GM21619 (cell line): Measurements from ENCODE around the gene CEND1.

Source experiments
- ATAC-seq: cut with Tn5 transposase; IDR thresholded peaks from one replicate; pipeline ENCODE4 v1.9.1; 2021; ENCODE audit not compliant: unreplicated experiment

Gene CEND1

DNA sequence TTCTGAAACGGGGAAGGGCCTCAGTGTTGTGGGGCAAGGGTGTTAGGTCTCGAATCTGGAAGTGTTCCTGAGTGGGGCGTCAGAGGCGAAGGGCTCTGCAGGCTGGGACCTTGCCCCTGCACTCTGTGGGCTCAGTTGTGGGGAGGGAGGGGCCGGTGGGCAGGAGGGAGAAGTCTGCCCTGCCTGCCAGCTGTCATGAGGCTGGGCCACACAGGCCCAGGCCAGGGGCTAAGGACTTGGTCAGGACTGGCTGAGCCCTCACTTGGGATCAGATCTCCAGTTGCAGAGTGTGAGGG lies 38.0 kb upstream of the CEND1 start, which contains the start of gene CRACR2B:
TSS of gene CRACR2B (plus strand) at position 23 of the 296 bp plus-strand sequence. CDS start 689 bp downstream, outside the sequence.
- ATAC-seq: no peak

DNA sequence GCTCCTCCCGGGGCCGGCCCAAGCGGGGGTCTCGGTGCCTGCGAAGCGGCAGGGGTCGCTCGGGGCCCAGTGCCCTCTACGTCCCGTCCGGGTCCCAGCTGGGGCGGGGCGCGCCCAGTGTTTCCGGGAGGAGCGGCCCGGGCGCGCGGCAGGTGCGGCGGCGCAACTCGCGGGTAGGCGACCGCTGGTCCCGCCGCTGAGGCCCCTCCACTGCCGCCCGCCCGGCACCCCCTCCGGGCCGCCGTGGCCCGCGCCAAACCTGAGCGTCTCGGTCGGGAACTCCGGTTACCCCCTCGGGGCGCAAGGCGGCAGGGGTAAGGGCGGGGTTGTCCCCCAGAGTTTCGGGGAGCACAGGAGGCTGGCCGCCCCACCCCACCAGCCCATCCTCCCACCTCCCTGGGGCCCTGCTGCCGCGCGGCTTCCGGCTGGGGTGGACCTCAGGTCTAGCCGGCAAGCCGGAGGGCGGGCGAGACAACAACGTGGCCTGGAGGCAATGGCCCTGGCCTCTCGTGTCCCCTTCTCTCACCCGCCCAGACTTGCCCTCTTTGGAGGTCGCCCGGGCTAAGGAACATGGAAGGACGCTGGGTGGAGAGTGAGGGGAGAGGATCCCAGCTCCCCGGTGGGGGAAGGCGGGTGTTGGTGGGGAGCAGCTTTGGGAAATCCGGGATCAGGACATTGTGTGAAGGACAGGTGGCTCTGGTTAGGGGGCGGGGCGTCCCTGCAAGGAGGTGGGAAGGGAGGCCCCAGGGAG lies 37.4 kb upstream of the CEND1 start:
- peak; percentile 39 for ATAC-seq

DNA sequence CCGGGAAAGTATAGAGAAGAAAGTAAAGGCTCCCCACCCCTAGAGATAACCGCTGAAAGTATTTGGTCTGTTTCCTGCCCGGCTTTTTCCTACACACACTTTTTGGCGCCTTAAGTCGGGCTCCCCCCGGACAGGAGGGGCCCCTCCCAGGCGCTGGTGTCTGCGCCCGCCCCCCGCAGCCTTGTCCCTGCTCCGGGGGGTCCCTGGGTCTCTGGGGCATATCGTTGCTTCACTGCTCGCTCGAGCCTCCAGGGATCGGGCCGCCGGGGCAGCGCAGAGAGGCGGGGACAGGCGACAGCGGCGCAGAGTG lies 36.9 kb upstream of the CEND1 start:
- ATAC-seq: no peak

DNA sequence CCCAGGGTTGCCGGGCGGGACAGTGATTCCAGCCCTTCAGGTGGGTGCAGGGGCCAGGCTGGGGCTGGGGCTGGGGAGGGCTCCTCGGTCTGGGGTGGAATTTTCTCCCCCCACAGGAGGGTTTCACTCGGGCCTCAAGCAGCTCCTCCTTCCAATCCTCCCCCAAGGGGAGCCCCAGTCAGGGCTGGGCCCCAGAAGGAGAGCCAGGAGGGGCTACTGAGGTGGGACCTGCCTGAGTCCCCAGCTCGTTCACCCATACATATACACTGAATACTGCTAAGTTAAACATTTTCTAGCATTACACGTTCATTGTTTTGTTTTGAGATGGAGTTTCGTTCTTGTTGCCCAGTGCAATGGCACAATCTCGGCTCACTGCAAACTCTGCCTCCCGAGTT lies 36.3 kb upstream of the CEND1 start:
- ATAC-seq: no peak

DNA sequence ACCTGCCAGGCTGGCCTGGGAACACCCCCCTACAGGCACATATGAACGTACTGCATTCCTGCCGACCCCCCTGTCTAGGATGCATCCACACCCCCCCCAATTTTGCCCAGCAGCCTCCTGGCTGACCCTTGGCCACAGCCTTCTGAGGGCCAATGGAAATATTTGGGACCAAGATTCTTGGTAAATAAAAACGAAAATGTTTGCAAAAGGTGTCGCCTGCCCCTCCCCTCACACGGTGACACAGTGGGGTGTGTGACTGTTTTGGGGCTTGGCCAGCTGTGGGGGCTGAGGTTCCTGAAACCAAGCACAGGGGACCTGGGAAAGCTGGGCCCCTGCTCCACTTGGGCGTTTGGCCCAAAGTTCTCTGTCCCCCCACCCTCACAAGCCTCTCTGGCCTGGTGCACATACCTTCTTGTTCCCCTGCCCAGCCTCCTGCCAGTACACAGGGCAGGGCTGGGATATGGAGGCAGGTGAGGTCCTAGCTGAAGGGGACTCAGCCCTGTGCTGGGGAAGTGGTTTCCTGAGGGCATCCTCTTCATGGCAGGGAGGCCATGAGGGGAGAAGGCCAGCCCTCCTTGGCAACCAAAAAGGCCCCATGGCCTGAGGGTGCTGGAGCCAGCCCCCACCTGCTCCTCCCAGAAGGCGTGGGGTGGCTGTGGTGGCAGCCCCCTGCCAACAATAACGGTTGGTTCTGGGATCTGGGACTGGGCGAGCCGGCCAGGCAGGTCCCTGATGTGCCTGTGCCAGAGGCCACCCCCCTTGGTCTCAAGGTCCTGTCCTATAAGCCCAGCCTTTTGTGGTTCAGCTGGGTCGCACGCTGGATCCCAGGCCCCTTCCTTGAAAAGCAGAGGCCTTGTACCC lies 35.7 kb upstream of the CEND1 start:
- no peak for ATAC-seq

DNA sequence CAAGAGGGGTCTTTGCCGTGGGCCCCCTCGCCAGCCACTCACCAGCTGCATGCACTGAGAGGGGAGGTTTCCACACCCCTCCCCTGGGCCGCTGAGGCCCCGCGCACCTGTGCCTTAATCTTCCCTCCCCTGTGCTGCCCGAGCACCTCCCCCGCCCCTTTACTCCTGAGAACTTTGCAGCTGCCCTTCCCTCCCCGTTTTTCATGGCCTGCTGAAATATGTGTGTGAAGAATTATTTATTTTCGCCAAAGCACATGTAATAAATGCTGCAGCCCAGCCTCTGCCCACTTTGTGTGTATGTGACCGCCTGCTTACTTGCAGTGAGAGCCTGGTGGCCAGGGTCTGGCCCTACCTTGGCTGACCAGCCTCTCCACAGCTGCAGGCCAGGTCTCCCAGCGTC lies 35.1 kb upstream of the CEND1 start:
- ATAC-seq: no peak

DNA sequence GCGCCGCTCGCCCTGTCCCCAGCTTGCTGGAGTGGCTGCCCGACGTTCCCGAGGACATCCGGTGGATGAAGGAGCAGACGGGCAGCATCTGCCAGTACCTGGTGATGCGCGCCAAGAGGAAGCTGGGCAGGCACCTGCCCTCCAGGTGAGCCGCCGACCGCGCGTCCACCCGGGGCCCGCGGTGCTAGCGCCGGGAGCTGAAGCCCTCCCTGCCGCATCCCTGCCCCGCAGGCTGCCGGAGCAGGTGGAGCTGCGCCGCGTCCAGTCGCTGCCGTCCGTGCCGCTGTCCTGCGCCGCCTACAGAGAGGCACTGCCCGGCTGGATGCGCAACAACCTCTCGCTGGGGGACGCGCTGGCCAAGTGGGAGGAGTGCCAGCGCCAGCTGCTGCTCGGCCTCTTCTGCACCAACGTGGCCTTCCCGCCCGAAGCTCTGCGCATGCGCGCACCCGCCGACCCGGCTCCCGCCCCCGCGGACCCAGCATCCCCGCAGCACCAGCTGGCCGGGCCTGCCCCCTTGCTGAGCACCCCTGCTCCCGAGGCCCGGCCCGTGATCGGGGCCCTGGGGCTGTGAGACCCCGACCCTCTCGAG lies 34.5 kb upstream of the CEND1 start:
- no peak for ATAC-seq

DNA sequence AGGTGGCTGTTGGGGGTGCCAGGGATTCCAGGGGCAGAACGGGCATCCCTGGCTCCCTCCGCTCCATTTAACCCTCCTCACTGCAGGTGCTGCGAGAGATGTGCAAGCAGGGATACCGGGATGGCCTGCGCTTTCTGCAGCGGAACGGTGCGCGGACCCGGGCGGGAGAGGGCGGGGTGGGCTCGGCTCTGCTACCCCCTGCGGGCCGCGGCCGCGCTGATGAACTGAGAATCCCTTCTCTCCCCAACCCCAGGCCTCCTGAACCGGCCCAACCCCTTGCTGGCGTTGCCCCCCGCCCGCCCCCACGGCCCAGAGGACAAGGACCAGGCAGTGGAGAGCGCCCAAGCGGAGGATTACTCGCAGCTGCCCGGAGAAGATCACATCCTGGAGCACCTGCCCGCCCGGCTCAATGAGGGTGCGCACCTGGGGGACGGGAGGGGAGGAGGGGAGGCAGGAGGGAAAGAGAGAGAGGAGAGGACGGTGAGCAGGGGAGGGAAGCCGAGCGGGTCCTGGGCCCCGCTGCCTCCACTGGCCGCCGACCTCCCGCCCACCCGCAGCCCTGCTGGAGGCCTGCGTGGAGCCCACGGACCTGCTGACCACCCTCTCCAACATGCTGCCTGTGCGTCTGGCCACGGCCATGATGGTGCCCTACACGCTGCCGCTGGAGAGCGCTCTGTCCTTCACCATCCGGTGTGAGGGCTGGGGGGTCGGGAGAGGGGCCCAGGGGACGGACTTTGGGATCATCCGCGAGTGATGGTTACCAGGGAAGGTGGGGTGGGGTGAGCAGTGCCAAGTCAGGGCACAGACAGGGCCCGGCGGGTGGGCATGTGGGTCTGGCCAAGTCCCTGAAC lies 33.8 kb upstream of the CEND1 start:
- no peak for ATAC-seq

DNA sequence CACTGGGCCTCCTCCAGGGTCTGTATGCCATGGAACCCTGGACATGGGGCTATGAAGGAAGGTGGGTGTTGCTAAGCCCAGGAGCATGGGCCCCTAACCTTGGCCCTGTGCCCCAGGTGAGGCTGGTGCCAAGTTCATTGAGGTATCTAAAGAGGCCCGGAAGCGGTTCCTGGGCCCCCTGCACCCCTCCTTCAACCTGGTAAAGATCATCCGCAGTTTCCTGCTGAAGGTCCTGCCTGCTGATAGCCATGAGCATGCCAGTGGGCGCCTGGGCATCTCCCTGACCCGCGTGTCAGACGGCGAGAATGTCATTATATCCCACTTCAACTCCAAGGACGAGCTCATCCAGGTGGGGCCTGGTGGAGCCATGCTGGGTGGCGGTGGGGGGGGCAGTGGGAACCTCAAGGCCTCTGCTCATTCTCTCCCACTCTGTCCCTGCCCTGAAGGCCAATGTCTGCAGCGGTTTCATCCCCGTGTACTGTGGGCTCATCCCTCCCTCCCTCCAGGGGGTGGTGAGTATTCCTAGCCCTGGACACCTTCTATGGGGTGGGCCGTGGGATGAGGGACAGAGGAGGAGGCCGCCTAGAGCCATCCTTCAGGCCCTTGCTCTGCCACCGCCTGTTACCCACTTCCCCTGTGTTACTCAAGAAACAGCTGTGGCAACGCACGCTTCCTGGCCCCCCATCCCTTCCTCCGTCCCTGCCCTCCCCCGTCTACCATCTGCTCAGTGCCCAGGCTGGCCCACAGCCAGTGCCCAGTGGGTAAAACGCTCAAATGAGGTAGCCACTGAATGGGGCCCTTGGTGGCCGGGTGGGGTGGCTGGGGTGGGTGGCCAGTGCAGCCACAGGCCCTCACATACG lies 31.9 kb upstream of the CEND1 start:
- no peak for ATAC-seq

DNA sequence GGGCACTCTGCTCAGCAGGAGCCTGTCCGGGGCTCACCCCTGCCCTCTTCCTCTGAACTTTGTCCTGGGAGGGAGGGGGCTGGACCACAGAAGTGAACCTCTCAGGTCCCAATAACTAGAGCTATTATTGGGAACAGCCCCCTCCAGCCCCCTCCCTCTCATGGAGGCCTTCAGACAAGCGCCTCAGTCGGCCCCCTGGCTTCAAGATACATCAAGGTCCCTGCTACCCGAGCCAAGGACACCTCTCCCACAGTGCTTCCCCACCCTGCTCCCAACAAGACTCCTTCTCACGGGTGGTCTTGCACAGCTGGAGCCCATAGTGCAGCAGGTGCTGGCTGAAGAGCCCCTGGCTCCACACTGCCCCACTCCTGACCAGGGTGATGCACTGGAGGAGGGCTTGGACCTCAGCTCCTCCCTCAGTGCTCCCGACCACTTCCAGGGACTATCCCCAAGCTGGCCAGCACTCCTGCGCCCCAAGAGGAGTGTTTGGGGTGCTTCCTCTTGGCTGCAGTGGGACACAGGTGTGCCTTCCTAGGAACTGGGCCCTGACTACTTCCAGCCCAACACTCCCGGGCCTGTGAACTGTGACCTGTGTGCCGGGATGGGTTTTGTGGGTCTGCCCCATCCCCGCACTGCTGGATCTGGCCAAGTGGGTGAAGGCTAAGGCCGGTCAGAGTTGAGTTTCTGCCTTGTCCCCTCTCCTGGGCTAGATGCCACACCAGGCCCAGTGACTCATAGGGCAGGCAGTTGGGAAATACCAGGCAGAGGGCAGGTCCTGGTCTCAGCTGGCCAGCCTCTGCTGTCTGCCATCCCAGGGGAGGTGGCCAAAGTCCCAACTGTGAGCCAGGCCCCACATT lies 31.0 kb upstream of the CEND1 start:
- no peak for ATAC-seq

DNA sequence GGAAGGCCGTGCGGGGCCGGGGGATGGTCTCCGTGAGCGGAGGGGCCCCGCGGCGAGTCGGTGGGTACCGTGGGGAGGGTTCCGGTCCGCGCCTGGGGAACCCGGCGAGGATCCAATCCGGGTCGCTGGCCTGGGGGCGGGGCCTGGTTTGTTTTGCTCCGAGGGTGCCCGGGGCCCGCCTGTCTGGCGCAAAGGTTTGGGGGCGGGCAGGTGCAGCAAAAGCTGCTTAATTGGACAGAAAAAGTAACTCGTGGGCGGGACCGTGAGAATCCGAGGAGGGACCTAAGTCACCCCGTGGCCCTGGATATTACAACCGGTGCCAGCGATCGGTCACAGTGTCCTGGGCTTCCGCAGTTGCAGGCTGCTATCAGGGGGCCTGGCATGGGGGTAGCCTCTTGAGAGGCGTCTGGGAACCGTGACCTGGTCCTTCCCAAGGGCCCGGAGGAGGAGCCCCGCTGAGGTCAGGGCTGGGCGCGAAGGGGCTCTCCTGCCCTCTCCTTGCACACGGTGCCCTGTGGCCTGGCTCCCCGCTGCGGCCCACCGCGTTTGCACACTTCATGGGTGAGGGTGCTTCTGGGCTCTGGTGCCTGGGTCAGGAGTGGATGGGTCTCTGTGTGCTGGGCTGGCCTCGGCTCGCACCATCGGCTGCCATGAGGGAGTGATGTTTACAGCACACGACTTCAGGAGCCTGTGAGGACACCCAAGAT lies 30.2 kb upstream of the CEND1 start:
- ATAC-seq: peak; percentile 55

DNA sequence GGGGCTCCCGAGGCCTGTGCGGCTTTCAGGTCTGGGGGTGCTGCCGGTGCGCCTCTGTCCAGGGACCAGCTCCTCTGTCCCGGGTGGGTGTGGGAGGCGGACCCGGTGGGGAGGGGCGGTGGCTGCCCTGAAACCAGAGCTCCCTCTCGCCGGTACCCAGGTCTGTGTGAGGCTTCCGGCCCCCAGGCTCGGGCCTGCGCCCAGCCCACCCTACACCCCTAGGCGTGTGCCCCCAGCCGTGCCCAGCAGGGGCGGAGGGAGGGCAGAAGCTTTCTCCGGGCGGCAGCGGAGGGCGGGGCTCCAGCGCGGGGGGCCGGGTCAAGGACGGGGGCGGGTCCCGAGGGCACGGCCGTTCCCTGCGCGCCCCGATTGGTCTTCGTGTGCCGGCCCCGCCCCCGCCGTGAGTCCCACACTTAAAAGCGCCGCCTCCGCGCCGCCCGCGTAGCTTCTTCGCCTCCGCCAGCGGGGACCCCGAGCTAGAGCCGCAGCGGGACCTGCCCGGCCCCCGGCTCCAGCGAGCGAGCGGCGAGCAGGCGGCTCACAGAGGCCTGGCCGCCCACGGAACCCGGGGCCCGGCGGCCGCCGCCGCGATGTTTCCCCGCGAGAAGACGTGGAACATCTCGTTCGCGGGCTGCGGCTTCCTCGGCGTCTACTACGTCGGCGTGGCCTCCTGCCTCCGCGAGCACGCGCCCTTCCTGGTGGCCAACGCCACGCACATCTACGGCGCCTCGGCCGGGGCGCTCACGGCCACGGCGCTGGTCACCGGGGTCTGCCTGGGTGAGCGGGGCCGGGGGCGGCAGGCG lies 29.4 kb upstream of the CEND1 start:
- peak; percentile 60 for ATAC-seq

DNA sequence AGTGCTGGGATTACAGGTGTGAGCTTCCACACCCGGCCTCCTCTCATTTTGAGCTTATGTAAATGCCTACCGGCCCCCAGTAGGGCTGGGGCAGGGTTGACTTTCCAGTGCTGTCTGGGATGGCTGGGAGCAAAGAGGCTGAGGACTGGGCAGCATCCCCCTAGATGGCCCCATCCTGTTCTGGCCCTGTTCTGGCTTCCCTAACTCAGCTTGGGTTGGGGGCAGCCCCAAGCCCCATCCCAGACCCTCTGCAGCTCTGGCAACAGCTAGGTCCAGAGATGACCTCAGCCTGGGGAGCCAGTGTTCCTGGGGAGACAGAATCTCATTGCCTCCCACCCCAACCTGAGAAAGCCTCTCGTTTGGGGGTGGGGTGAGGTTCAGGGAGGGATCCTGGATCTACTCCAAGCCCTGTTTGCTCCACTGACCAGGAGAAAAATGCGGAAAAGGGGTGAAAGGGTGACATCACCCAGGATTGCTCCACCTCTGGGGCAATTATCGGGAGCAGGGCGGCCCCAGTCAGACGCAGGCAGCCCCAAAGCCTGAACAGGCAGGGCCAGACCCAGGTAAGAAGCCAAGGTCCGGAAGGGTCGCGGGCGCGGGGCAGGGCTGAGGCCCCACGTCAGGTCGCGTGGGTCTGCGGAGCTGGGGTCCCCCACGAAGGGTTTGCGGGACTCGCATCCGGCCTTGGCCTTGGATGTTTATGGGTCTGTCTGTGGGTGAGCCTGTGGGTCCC lies 28.7 kb upstream of the CEND1 start, which contains the start of gene PNPLA2:
TSS of gene PNPLA2 (plus strand) at position 519 of the 733 bp plus-strand sequence. CDS start 805 bp downstream, outside the sequence.
- ATAC-seq: no peak

DNA sequence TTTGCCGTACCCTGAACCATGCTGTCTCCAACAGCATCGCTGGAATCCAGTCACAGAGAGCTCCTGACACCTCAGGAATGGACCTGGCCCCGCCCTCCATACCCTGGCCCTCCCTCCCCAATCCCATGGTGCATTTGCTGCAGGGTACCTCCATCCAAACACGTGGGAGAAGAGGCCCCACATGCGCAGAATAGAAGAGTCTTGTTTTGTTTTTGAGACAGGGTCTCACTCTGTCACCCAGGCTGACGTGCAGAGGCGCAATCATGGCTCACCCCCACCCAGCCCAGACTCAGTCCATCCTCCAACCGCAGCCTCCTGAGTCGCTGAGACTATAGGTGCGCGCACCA lies 26.5 kb upstream of the CEND1 start:
- no peak for ATAC-seq

DNA sequence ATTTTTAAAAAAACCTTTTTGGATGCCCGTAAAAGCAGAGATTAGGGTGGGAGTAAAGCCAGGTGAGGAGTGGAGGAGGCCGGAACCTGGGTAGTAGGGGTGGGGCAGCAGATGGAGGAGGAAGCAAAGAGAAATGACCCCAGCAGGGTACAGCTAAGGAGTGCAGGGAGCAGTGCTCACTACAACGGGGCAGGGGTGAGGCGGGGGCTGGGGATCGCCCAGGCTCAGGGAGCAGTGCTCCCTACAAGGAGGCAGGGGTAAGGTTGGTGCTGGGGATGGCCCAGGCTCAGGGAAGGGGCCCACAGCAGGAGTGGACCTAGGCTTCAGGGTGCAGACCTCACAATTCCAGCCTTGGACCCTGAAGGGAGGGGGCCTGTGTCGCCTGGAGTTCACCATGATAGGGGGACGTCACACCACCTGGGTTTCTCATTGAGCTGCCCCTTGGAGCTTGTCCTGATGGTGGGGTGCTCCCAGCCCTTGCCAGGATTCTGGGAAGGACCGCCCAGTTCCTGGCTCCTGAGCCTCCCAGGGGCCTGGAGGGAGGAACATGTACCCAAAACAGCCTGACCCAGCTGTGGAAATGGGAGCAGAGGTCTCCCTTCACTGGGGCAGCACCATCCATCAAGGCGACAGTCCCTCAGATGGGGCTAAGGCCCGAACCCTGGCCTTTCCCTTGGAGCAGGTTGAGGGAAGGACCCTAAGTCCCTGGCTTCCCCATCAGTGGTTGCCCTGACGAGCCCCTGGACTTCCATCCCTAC lies 26.0 kb upstream of the CEND1 start:
- ATAC-seq: no peak

DNA sequence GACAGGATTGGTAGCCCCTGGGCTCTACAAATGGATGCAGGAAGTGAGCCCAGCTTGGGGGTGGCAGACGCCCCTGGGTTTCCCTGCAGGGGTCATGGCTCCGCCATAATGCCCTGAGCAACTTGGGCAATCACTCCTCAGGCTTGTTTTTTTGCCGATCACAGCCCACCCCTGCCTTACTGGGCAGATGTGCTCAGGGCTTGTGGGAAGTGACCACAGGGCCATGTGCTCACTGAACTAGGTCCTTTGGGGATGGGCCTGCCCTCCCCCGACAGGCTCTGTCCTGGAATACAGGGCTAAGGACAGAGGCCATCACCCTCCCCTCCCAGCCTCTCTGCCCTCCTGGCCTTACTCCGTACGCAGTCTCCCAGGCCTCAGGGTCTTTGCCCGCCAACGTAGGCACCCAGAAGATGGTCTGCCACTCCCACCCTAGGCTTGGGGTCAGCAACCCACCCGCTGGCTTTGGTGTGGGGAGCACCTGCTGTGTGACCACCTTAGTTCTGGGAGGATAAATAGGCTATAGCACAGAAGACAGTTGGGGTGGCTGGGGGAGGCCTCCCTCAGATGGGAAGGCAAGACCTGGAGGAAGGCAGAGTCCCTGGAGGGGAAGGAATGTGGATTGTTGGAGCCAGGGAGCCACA lies 23.7 kb upstream of the CEND1 start:
- no peak for ATAC-seq
